Frontal cortex (tissue), 4 donors: ENCODE data around the gene NID1. TPM values are rescaled to one million over a fixed set of nuclear protein-coding genes. Genes with fewer than 3 reads are reported as not detected.

Source experiments
- DNase-seq, 2 donors: peaks; one replicate each; pipeline ENCODE4 v3.0.0; 2012; ENCODE audit warnings: low spot score in 2 of 2
- FAIRE-seq: peaks from 2 replicates; lab custom pipeline; 2012; peaks lifted over from hg19 to GRCh38; lab: Jason Lieb, UNC
- total RNA-seq: library from RNA; depleted of rRNA; stranded (reverse); fragments of >200 nt; gene quantifications from one replicate; pipeline ENCODE4 v1.2.3, GENCODE V29; 2014
- donor health status: control.
- donor health status: control.
- donor health status: control.

Gene NID1
- total RNA-seq, 1 donor from 2014 or later = 11.0 TPM

GRCh38 chr1:236067854-236068454, 3.1 kb upstream of the NID1 start:
- FAIRE-seq (no peak), DNase-seq (no peak)

- DNase-seq = no peak
- no peak for FAIRE-seq
Measured at GRCh38 chr1:236066828-236067386, 2.0 kb upstream of the NID1 start.

DNA sequence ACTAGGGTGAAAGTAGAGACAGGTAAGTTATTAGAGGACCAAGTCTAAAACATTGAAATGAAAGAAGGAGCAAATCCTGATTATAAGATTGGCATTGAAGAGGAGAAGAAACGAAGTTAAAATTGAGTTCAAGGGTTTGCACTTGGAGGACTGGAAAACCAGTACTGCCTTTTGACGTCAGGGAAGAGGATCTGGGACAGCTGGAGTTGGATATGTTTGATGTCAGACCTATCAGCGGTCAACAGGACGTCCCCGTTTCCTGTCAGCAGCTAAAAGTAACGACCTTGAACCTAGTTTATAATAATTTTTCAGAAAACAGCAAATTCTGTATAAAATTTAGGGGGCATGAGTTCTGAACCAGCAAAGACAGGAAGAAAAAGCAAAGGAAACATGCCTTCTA, 1.2 kb upstream of the NID1 start:
- FAIRE-seq (no peak), DNase-seq (no peak)

DNA sequence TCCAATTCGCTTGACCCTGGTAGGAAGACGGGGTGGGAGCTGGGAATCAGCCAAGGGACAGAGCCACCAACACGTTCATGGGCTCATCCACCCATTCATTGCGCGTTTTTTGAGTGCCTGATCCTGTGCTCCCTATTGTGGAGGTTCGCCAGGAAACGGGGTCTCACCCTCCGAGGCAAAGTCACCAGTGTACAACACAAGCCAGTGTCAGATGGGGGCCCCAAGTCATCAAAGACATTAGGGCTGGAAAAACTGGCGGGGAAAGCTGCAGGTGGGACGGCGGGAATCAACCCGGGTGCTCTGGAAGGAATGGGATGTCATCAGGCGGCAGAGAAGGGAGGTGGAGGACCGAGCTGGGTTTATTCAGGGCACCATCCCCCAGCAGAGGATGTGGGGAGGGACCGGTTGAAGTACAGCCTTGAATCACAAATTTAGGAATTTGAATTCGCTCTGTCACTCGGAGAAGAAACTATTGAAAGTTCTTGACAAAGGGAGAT, 667 bp upstream of the NID1 start:
- FAIRE-seq (no peak), DNase-seq (peak in 1 of 2 donors; percentile 27)

- DNase-seq (peak in 1 of 2 donors; percentile 49), FAIRE-seq (no peak)
Measured at GRCh38 chr1:236063919-236064673, 794 bp downstream of the NID1 start.

- DNase-seq (no peak), FAIRE-seq (no peak)
Measured at GRCh38 chr1:236063551-236063918, 1.4 kb downstream of the NID1 start.

DNA sequence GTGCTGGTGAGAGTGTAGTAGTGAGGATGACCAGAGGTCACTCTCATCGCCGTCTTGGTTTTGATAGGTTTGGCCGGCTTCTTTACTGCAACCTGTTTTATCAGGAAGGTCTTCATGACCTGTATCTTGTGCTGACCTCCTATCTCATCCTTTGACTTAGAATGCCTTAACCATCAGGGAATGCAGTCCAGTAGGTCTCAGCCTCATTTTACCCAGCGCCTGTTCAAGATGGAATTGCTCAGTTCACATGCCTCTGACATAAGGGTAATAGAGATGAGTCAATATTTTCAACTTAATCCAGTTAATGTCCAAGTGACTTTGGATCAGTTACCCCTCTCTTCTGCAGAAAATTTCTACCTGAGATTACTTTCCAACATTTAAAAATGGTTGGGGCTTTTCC, 4.6 kb downstream of the NID1 start:
- DNase-seq (no peak), FAIRE-seq (no peak)

GRCh38 chr1:236059011-236059410, 5.9 kb downstream of the NID1 start:
- DNase-seq = no peak
- FAIRE-seq = no peak

- DNase-seq (no peak), FAIRE-seq (no peak)
Measured at GRCh38 chr1:236058141-236058934, 6.6 kb downstream of the NID1 start.

DNA sequence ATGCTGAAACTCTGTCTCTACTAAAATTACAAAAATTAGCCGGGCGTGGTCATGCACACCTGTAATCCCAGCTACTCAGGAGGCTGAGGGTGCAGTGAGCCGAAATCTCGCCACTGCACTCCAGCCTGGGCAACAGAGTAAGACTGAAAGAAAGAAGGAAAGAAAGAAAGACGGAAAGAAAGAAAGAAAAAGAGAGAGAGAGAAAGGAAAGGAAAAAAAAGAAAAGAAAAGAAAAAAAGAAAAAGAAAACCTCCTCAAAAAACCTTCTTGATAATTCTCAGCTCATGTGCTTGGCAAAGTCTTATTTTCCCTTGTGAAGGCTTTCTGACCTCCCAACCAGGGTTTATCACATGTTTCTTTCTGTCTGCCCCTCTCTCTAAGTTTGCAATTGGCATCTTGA, 7.3 kb downstream of the NID1 start:
- DNase-seq (no peak), FAIRE-seq (no peak)

- DNase-seq (no peak), FAIRE-seq (no peak)
Measured at GRCh38 chr1:236052232-236052993, 12.5 kb downstream of the NID1 start.

DNA sequence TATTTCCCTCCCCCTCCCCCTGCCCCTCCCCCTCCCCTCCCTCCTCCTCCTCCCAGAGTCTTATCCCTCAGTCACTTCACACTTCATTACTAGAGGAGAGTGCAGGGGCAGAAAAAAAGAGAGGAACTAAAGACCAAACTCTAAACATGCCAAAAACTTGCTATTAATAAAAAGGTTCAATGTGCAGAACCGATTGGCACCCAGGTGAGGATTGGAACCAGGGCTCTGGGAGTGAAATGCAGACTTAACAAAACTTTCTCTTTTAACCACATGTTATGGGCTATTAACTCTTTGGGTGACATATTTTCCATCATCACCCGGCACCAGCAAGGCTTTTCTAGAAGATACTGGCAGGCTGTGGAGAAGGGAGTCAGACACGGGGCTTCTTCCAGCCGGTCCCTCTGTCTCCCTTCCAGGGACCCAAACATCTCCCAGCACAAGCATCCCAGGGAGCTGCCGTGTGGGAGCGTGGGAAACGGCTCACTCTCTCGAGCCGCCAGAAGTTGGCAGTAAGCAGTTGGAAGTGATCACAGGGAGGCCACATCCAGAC, 13.6 kb downstream of the NID1 start:
- FAIRE-seq = no peak
- no peak for DNase-seq

DNA sequence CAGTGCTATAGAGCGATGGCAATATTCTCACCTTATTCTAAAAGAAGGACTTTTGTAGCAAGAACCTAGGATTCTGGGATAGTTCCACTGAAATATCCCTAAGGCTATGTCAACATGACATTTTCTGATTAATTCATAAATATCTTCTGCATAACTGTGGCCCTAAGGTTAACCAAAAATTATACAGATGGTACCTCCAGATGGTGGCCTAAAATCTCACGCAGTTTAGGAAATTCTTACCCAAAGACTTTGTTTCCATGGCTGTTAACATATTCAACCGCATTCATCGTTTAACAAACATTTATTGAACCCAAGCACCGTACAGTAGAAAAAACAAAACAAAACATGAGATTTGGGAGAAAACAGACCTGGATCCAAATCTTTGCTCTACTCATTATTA, 19.1 kb downstream of the NID1 start:
- no peak for DNase-seq

DNA sequence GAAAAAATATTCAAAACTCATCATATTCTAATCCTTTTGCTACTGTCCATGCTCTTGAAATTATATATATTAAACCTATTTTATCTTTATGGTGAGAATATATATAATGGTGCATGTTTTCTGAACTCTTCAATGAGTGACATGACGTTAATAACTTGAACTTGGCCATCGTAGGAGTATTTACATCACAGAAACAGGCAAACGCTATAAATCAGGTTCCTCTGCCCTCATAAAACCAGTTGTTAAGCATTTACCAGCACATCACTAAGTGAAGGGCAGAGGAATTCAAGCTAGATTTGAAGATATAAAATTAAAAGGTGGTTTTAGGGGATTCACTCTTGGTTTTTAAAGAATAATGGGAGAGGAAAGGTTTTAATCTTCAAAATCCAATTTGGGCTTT, 20.5 kb downstream of the NID1 start:
- DNase-seq (no peak), FAIRE-seq (no peak)

More for the DNA sequence above, 19.1 kb downstream of the NID1 start:
- FAIRE-seq = no peak

DNA sequence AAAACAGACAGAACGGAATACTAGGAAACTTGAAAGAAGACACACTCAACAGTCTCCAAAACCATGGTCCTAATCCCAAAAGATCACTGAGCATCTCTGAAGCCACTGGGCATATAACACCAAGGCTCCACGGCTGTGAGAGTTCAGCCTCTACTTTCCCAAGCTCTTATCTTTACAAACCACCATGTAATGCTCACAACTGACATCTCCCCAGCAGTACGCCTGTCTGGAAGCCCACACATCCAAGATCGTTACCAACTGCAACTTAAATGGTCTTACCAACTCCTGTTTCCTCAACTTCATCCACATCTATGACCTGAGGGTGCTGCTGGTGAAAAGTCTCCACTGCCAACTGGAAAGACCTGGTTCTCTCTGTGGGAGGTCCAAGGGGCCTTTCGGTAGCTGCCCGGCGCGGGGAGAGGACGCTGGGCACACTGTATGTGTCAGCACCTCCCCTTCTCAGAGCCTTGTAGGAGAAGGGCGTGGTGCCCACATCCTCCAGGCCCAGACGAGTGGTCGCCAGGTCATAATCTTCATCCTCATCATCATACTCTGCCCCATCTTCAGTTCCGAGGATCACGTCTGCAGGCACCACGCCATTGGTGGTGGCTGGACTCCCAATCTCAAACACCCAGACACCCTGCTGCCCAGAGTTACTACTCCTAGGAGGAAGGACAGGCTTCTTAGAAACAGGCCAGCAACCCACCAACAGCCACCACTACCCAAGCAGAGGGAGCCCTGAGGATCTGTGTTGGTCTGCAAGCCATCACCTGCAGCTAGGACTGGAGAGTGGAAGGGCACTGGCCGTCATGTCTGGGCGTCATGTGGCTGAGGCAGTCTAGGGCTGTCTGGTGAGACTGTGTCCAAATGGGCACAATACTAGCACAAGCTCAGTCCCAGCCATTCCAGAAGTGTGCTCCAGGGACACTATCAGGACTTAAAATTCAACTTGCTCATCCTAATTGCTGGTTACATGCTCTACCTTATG, 23.0 kb downstream of the NID1 start:
- no peak for FAIRE-seq
- DNase-seq = no peak

- FAIRE-seq (no peak), DNase-seq (no peak)
Measured at GRCh38 chr1:236039740-236040685, 24.9 kb downstream of the NID1 start.

- no peak for FAIRE-seq
Measured at GRCh38 chr1:236038034-236038433, 26.9 kb downstream of the NID1 start.

More at GRCh38 chr1:236038034-236038433, 26.9 kb downstream of the NID1 start:
- no peak for DNase-seq
